ENCODE measurements around the gene PAX8.

PAX8 gene

DNA sequence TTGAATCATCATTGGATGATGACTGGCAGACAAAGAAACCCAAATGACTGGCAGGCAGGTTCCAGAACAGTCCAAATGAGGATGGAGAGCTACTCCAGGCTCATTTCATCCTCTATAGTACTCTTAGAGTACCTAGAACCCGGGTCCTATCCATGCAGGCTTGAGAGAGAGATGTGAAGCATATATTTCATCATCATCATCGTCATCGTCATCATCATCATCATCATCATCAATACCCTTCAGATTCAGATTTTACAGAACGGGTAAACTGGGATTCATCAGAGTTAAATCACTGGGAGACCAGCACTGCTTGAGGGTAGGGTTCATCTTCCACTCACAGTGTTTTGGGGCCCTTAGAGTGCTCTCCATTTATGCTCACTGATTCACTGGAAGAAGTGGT, 52.3 kb downstream of the PAX8 start:
- TF ChIP-seq, protein P1, sequence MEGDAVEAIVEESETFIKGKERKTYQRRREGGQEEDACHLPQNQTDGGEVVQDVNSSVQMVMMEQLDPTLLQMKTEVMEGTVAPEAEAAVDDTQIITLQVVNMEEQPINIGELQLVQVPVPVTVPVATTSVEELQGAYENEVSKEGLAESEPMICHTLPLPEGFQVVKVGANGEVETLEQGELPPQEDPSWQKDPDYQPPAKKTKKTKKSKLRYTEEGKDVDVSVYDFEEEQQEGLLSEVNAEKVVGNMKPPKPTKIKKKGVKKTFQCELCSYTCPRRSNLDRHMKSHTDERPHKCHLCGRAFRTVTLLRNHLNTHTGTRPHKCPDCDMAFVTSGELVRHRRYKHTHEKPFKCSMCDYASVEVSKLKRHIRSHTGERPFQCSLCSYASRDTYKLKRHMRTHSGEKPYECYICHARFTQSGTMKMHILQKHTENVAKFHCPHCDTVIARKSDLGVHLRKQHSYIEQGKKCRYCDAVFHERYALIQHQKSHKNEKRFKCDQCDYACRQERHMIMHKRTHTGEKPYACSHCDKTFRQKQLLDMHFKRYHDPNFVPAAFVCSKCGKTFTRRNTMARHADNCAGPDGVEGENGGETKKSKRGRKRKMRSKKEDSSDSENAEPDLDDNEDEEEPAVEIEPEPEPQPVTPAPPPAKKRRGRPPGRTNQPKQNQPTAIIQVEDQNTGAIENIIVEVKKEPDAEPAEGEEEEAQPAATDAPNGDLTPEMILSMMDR (IDR thresholded peaks at IDR 0.05; ENCODE audit: control insufficient read depth, extremely low read depth, insufficient read depth): no peak
- no peak overlapping the region for H3K4me3 ChIP-seq (ENCODE audit: low read depth, low read length)
- DNase-seq (ENCODE audit: low read depth): no peak

DNA sequence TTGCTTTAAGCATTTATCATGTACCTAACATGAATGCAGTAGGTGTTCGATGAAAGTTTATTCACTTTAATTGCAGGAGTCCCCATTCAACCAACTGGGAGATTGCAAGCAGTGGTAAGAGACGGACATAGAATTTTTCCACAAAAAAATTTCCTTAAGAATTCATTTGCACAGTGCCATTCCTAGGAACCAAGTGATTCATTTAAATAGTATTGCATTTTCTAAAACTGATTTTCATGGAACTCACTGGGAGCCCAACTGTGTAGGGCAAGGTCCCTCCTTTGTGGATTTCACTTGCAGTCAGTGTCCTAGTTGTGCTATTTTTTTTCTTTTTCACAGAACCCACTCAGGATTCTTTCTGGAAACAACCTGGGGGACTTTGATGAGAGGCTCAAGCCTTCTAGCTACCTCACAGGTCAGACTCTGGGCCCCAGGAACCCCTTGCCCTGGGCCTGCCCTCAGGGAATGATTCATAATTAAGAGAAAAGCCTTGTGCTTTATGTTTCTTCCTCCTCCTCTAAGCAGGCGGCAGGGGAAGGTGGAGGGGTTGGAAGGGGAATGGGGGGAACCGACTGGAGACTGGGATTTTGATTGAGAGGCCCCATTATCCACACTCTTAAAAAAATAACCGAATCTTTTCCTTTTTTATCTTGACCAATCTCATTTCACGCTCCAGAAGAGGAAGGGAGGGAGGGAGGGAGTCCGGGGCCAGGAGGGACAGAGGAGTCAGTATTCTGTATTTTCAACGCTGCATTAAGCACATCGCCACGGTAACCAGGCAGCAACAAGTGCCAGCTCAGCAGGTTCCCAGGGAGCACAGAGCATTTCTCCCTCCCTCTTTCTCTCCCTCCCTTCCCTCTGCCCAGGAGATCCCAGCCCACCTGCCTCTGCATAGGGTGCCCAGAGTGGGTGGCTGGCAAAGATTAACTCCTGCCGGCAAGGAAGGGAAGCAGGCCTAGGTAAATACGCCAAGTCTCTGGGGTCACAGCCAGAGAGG, 53.2 kb downstream of the PAX8 start:
- DNase-seq (ENCODE audit: low read depth): no peak
- TF ChIP-seq, protein P1 (IDR thresholded peaks at IDR 0.05; ENCODE audit: control insufficient read depth, extremely low read depth, insufficient read depth): no peak
- no peak overlapping the region for H3K4me3 ChIP-seq (ENCODE audit: low read depth, low read length)

DNA sequence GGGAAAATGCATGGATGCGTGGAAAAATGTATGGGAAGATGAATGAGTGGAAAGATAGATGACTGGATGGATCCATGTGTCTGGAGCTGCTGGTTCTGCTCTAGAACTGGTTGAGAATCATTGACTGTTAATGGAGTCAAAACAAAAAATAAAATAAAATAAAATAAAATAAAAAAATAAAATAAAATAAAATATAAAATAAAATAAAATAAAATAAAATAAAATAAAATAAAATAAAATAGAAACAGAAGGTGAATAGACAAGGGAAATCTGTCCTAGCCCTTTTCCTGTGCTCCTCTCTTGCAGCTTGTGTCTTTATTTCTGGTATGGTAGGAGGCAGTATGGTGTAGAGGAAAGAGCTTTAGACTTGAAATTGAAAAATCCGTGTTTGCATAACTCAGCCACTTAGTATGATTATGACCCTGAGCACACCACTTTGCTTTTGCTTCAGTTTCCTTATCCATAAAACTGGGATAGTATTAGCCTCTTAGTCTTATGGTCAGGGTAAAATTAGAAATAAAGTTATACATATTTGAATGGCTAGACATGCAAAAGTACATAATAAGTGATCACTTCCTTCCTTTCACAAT, 54.0 kb downstream of the PAX8 start:
- TF ChIP-seq, protein P1 (IDR thresholded peaks at IDR 0.05; ENCODE audit: control insufficient read depth, extremely low read depth, insufficient read depth): no peak
- DNase-seq (ENCODE audit: low read depth): no peak
- H3K4me3 ChIP-seq (ENCODE audit: low read depth, low read length): no peak overlapping the region

DNA sequence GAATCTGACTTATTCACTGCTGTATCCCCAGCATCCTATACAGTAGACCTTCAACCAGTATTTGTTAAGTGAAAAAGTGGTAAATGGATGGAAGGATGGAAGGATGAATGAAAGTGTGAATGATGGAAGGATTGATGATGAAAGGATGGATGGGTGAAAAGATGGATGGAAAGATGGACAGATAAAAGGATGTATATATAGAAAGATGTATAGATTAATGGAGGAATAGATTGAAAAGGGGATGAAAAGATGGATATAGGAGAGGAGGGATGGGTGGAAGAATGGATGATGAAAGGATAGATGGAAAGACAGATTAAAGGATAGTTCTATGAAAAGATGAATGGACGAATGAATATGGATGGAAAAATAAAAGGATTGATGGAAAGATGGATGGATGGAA, 54.9 kb downstream of the PAX8 start:
- TF ChIP-seq, protein P1 (IDR thresholded peaks at IDR 0.05; ENCODE audit: control insufficient read depth, extremely low read depth, insufficient read depth): no peak
- no peak for DNase-seq (ENCODE audit: low read depth)
- H3K4me3 ChIP-seq (ENCODE audit: low read depth, low read length): no peak overlapping the region

DNA sequence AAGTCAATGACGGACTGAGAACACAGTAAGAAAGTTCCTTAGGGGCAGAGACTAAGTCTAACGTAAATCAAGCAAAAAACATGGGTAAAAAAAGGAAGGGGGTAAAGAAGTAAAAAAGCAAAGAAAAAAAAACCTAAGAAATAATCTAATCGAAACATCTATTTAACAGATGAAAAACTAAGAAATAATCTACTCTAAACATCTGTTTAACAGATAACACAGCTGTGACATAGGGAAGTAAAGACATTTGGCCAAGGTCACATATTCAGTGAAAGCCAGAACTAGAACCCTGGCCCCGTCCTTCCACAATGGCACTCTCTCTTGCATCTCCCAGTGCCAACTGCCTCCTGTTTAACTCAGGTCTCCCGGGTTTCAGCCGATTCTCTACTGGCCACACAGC, 56.9 kb downstream of the PAX8 start:
- DNase-seq (ENCODE audit: low read depth): no peak
- no peak overlapping the region for H3K4me3 ChIP-seq (ENCODE audit: low read depth, low read length)
- TF ChIP-seq, protein P1 (IDR thresholded peaks at IDR 0.05; ENCODE audit: control insufficient read depth, extremely low read depth, insufficient read depth): no peak

DNA sequence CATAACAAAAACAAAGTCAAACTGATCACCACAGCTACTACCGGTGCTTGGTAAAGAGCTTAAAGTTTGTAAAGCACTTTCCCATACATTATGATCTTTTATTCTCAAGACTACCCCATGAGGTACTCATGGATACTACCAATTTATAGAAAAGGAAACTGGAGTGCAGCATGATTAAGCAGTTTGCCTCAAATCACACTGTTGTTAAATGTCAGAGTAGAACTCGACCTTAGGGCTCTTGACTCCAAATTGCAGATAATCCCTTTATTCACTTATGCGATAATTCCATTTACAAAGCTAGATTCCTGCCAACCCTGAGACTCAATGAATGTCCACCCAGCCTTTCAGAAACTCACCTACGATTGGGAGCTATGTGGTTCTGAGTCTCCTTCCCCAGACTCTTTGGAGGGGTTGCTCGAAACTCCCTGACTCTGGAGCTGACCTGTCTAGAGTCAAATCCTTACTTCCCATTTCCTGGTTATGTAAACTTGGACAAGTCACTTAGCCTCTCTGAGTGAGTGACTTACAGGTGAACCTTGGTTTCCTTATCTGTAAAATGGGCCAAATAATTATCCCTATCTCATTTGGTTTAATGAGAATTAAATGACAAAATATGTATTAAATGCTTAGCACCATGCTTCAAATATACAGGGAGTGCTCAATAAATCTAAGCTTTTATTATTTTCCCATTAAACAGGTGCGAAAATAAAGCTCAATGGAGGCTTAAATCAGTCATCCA, 57.6 kb downstream of the PAX8 start:
- DNase-seq (ENCODE audit: low read depth): no peak
- TF ChIP-seq, protein P1 (IDR thresholded peaks at IDR 0.05; ENCODE audit: control insufficient read depth, extremely low read depth, insufficient read depth): no peak
- no peak overlapping the region for H3K4me3 ChIP-seq (ENCODE audit: low read depth, low read length)

All from LNCaP clone FGC (cell line).